HG02840 (cell line): ENCODE data around the gene MOK.
"Not testable (repeated sequence)": the region's sequence is repeated elsewhere in the genome, so short reads cannot be mapped to it uniquely, and the experiment has no call there.

Source experiments
- ATAC-seq: cut with Tn5 transposase; IDR thresholded peaks from one replicate; pipeline ENCODE4 v1.9.1; 2021; ENCODE audit warnings: mild to moderate bottlenecking, moderate library complexity, moderate number of reproducible peaks; ENCODE audit not compliant: unreplicated experiment, low FRiP score

MOK gene

DNA sequence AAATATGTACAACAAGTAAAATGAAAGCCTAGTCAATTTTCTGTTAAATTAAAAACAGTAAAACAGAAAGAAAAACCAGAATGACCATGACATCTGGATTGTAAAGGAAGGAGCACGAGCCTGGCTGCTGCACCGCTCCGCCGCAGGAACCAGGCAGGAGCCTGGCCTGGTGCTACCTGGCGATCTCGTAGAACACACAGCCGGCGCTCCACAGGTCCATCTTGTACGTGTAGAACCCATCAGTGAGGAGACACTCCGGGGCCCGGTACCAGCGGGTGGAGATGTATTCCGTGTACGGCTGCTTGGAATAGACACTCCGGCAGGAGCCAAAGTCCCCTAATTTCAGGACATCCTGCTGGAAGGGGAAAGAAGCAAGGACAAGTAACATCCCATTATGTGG, 54.3 kb downstream of the MOK start:
- ATAC-seq = no peak

DNA sequence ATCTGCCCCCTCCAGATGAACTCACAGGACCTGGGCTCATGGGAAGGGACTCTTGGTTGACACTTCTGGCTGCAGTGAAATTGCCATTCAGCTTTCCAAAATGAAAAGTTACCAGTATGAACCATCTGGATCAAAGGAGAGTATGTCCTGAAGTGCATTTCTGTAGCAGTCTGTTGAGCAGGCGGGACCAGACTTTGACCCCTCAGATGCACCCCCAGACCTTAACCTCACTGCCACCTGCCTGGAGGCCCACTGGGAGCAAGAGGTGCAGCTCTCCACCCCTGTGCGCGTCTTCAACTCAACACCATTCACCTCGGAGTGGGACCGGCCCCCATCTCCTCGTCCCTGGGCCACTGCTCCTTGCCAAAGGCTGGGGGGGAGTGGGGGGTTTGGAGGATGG, 55.0 kb downstream of the MOK start:
- ATAC-seq = no peak

DNA sequence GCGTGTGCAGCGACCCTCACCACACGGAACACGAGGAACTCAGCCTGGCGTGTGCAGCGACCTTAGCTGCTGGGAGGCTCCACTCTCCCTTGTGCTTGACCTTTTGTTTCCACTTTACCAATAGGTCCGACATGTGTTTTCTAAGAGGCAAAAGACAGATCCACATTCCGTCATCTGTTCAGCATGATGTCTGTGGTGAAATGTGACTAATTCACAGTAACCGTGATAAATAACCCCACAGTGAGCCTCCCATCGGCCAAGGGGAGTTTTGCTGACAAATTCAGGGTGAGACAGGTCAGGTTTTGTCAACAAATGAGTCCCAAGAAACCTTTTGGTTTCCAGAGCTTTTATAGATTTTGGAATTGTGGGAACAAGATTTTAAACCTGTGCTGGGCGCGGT, 55.9 kb downstream of the MOK start:
- ATAC-seq = no peak

DNA sequence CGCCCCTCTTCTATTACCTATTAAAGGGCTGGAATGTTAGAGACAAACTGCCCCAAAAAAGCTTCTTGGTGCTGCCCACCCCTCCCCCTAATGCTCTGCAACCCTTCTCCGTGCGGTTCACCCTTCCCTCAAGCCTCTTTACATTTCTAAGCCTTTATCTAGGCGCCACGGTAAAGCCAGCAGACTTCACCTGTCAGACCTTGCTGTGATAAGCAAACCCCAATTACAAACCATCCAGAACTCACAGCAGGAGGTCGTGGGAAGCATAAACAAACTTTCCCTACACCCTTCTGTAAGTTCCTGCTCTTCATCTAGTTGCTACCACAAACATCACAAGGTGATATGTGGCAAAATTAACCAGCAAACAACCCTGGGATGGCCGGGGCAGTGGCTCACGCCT, 56.8 kb downstream of the MOK start:
- no peak for ATAC-seq

DNA sequence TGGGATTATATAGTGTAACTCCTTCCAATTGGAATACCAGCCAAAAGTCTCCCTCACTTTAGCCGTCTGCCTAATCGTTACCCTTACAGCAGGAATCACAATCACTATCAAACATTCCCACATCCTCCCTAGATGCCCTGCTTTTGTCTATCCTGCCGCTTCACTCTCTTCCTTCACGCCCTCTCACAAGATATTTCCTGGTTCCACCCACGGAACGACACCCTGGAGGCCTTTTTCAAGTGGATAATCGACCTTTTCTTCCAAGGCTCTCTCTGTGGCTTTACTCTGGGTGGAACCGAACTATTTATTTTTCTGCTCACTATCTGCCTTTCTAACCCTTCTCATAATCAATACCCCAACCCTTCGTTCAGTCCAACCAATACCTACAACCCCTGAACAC, 58.9 kb downstream of the MOK start:
- ATAC-seq = no peak

DNA sequence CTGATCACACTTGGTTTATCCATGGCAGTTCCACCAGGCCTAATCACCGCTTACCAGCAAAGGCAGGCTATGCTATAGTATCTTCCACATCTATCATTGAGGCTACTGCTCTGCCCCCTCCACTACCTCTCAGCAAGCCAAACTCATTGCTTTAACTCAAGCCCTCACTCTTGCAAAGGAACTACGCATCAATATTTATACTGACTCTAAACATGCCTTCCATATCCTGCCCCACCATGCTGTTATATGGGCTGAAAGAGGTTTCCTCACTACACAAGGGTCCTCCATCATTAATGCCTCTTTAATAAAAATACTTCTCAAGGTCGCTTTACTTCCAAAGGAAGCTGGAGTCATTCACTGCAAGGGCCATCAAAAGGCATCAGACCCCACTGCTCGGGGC, 61.2 kb downstream of the MOK start:
- ATAC-seq = not testable (repeated sequence)

DNA sequence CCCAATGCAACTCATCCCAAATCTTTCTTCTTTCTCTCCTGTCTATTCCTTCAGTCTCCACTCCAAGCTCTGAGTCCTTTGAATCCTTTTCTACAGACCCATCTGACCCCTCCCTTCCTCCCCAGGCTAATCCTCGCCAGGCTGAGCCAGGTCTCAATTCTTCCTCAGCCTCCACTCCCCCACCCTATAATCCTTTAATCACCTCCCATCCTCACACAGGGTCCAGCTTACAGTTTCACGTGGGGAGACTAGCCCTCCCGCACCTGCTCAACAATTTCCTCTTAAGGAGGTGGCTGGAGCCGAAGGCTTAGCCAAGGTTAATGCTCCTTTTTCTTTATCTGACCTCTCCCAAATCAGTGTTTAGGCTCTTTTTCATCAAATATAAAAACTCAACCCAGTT, 63.8 kb downstream of the MOK start:
- ATAC-seq = no peak

DNA sequence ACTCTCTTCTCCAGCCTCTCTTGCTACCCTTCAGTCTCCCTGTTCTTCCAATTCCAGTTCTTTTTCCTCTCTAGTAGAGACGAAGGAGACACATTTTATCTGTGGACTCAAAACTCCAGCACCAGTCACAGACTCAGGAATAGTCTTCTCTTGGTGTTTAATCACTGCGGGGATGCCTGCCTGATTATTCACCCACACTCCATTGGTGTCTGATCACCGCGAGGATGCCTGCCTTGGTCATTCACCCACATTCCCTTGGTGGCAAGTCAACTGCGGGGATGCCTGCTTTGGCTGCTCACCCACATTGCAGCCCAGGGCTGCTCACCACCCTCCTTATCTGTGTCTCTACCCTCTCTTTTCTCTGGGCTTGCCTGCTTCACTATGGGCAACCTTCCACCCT, 64.5 kb downstream of the MOK start:
- ATAC-seq = not testable (repeated sequence)

DNA sequence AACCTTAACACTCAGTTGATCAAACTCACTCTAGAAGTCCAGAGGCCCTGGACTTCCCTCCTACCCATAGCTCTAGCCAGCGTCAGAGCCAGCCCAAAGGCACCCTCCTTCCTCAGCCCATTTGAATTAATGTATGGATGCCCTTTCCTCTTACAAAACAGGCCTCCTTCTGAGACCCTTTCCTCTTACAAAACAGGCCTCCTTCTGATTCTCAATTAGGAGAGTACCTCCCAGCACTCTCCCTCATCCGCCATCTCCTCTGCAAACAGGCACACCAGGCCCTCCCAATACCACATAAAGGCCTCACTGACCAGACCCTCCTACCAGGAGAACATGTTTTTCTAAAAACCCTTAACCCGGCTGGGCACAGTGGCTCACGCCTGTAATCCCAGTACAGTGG, 65.7 kb downstream of the MOK start:
- no peak for ATAC-seq

DNA sequence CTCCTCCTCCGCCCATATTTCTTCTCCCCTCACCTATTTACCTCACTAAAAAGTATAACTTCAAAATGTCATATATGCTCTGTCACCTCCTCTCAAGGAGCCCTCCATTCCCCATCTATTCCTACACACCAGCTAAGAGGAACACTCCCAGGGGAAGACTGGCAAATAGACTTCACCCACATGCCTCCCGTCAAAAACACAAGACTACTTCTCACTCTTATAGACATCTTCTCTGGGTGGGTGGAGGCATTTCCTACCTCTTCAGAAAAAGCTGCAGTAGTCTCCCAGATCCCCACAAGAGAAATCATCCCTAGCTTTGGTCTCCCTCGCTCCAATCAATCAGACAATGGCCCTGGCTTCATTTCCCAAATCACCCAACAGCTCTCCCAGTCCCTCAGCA, 66.2 kb downstream of the MOK start:
- no peak for ATAC-seq

DNA sequence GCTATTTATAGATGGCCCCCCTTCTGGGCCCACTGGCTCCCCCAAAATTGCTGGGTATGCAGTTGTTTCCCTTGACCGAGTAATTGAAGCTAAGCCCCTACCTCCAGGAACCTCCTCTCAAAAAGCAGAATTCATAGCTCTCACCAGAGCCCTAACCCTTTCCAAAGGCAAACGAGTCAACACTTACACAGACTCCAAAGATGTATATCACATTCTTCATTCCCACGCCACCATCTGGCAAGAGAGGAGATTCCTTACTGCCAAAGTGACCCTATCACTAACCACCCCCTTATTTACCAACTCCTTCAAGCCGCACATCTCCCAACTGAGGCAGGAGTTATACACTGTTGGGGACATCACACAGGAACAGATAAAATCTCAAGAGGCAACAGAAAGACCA, 66.8 kb downstream of the MOK start:
- no peak for ATAC-seq

DNA sequence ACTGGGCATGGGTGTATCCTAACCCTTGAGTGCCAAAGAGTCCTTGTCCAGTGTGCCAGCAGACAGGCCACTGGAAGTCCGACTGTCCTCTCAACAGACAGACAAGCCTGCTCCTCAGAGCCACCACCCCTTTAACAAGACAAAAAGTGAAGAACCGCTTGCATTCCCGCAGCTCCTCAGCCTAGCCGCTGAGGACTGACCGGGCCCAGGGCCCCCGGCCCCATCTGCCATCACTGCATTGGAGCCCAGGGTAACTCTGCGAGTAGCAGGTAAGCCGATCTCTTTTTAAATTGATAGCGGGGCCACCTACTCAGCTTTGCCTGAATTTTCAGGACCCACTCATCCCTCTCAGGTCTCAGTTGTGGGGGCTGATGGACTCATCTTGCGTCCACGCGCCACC, 68.9 kb downstream of the MOK start:
- ATAC-seq = no peak

DNA sequence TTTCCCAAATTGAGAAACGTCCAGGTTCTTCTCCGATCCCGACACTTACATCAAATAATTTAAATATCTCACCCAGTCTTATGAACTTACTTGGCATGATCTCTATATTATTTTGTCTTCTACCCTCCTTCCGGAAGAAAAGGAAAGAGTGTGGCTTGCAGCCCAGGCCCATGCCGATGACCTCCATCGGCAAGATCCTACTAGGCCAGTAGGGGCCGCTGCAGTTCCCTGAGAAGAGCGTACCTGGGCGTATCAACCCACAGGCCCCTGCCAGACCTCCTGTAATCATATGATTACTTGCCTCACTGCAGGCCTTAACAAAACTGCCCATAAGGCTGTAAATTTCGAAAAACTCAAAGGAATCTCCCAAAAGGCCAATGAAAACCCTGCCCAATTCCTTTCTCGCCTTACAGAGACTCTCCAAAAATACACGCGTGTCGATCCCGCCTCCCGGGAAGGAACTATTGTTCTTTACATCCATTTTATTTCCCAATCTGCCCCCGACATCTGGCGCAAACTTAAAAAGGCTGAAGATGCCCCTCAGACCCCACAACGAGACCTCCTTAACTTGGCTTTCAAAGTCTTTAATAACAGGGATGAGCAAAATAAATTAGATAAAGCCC, 69.6 kb downstream of the MOK start:
- no peak for ATAC-seq

DNA sequence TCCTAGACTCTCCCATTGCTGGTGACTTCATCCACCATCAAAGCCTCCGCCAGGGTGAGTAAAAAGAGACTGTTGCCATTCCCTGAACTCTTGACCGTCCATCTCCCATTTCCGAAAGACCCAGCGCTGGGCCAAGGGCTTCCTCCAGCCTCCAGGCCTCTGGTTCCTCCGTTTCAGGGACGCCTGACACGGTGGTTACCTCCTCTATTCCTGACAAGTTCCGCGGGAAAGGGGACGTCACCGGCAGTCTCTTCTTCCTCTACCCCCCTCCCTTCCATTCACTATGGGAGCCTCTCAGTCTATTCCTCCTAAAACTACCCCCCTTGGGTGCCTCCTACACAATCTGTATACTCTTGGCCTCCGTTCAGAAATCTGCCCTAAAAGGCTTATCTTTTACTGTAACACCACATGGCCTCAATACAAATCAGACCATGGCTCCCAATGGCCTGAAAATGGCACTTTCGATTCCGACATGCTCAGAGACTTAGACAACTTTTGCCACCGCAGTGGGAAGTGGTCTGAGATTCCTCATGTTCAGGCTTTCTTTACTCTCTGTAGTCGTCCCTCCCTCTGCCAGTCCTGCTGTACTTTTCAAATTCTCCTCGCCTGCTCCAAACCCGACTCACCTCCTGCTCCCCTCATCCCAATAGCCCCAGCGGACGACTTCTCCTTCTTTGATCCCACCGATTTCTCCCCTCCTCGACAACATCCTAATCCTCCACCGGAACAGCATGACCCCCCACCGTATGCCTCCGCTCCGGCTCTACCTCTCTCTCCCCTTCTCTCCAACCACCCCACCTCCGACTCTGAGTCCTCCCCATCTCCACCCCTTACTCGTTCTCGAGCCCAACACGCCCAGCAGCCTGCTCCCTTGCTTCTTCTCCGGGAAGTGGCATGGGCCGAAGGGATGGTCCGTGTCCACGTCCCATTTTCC, 70.4 kb downstream of the MOK start:
- ATAC-seq = no peak

DNA sequence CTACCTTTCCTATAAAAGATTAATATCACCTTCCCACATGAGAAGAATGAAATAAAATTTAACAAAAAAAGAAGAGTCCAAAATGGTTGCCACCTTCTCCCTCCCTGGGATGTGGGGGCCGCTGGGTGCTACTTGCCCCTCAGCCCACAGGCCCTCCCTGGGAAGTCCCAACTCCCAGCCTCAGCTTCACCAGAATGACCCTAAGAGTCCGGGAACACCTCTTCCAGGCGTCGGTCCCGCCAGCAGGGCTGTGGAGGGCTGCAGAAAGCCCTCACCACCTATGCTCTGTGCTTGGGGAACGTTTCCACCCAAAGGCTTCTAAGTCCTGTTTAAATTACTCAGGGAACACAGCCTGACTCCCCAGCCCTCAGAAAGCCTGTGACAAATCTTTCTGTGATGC, 71.9 kb downstream of the MOK start:
- ATAC-seq = no peak

DNA sequence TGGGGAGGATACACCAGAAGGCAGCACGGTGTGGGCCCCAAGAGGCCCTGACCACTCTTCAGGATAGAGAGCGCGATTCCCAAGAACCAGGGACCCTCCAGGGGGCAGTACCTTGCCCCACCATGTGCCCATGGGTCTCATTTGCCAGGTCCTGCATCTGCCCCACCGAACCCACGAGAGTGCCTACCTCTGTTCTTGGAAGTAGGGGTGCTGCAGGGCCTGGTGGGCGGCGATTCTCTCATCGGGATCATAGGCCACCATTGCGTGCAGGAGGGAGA, 72.7 kb downstream of the MOK start:
- no peak for ATAC-seq

DNA sequence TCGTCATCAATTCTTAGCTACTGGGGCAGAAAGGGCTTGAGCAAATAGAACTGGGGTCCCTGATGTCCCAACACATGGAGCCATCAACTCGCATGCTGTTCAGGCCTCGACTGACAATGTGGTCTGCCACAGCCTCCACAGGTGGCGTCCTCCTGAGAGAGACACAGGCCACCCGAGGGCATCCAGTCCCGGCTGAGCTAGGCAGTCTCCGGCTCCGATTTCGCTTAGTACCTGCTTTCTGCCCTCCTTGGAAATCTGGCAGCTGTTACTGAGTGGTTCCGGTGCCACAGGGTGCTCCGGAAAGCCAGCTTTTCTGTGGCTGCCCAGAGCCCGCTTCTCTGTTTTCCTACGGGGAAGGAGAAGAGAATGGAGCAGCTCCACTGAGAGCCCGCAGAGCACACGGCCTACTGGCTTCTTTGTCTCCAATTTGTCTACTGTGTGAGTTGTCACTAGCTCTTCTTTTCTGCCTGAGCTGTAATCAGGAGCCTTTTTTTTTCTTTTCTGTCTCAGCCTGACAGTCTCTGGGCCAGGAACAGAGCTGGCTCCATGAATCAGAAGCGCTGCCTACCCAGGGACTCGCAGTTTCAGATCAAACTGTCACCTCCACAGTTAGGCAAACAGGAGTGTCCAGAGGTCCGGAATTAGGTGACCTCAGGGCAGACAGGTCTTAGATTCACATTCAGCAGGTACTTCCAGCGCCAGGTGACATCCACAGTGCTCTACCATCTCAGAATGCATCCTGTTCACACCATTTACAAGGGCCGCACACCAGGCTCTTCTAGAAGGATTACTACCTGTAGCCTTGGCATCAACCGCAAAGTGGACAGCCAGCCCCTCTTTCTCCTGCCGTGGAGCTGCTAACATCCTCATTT, 73.3 kb downstream of the MOK start:
- no peak for ATAC-seq

DNA sequence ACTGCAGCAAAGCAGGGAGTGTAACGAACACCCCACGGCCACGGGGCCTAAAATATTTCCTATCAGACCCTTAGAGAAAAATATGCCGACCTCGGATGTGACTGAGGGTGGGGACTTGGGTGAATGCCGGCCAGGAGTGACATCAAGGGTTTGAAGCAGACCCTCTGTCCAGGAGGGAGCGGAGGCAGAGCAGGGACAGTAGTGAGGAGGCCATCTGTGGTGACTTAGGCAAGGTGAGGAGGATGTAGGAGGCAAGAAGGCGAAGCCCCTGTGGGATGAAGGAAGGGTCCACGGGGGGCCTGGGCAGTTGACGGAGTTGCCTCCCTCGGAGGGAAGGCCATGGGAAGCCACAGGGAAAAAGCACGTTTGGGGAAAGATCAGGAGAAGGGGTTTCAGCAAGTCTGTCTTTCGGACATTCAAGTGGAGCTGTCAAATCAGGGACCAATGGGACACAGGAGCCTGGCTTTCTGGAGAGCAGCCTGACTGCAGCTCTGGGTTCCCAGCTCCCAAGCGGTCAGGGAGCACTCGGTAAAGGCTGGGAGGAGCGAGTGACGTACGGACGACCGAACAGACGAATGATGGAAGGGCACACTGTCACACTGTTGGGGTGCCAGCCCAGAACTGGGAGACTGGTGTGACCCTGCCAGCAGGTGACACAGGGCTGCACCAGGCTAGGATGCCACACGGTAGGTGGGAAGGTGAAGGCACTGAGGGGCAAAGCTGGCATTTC, 74.3 kb downstream of the MOK start:
- no peak for ATAC-seq

DNA sequence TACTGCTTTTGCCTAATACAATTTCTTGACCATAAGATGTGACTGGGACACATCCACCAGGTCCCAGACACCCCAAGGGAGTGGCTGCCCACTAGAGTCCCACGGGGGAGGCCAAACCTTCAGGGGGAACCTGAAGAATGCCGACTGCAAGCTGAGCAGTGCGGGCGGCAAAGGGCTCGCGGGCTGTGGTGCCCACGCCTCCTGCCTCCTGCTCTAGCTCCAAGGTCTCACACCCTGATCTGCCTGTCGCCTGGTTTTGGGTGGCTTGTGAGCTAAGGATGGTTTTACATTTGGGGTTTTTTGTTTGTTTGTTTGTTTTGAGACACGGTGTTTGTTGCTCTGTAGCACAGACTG, 75.2 kb downstream of the MOK start:
- no peak for ATAC-seq

DNA sequence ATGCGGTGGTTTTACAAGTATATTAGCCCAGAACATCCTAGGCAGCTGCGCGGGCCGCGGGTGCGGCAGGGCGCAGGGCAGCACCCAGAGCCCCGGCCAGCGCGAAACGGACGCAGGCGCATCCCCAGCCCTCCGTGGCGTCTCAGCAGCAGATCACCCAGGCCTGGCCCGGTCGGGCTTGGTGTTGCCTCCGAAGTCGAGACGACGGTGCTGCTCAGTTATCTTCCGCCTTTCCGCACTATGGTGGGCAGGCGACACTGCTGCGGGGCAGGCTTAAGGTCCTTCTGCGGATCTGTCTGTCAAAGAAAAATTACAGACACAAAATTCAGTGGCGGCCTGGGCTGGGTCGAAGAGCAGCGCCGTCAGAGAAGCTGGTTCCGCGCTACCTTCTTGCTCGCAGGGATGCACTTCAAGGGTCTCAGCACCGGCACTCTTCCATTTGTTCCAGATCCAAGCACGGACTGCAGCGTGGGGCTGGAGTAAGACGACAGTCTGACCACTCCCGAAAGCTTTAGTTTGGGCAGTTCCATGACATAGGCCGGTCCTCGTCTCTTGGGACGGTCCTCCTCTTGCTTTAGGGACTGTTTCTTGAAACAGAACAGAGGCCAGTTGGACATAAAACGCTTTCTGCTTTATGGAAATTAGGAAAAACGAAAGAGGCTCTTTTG, 75.8 kb downstream of the MOK start:
- ATAC-seq = no peak
